NCI-H82 (cell line): ENCODE data around the gene XCR1.
"Not testable (repeated sequence)": the region's sequence is repeated elsewhere in the genome, so short reads cannot be mapped to it uniquely, and the experiment has no call there.

Experiments used
- DNase-seq: peaks from one replicate; lab custom pipeline; 2025; lab: John Stamatoyannopoulos, UW

XCR1 gene, protein sequence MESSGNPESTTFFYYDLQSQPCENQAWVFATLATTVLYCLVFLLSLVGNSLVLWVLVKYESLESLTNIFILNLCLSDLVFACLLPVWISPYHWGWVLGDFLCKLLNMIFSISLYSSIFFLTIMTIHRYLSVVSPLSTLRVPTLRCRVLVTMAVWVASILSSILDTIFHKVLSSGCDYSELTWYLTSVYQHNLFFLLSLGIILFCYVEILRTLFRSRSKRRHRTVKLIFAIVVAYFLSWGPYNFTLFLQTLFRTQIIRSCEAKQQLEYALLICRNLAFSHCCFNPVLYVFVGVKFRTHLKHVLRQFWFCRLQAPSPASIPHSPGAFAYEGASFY

DNA sequence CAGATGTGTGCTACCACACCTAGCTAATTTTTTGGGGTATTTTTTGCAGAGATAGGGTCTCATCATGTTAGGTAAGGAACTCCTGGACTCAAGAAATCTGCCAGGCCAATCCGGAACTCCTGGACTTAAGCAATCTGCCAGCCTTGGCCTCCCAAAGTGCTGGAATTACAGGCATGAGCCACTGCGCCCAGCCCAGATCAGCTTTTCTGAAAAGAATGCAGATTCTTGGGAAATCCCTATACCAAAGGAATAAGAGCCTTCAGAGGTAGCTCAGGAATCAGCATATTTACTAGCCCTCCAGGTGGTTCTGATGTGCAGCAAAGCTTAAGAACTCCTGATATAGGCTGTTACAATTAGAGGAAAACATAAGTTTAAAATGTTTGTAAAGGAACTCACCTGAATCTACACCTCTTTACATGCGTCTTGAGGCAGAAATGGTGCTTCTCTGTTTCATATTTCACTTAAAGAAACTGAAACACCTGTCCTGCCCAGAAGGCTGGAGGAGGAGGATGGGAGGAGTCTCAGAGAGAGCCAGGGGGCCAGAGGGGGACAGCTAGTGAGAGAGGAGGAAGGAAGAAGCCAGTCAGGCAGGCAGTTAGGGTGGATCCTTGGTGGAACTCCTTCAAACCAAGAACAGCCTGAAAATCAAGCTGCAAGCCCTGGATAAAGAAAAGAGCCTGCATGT is at the start of gene XCR1:
Gene XCR1 (minus strand): TSS at position 463 of the 685 bp plus-strand sequence. CDS start 5,536 bp downstream, outside the sequence.
- DNase-seq = no peak

DNA sequence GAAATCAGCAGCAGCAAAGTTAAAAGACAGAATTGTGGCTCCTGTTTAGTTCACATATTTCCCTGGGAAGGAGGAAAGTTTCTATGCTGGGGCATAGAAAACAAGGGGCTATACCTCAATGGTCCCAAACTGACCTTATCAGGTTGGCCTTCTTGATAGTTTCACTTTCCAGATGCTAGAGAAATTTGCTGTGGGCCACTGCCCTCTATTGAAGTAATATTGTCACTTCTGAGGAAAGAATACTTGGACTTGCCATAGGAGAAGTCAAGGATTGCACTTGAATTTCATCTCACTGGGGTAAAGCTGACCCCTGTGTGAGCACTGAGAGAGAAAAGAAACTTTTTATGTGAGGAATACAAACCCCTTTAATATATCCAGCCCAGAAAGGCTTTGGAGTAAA is 49.3 kb upstream of the XCR1 start:
- peak; percentile 2 for DNase-seq

DNA sequence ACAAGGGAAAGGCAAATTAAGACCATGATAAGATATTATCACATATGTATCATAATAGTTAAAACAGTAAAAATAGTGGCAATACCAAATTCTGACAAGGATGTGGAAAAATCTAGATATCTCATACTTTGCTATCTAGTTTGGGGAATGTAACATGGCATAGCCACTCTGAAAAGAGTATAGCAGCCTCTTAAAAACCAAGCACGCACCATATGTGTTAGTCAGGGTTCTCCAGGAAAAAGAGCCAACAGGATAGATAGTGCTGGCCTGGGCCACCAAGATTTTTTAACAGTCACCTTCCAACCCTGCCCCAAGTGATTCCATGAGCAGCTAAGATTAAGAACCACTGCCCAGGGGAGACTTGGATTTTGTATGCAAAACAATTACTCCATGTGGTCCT is 48.5 kb upstream of the XCR1 start:
- no peak for DNase-seq

DNA sequence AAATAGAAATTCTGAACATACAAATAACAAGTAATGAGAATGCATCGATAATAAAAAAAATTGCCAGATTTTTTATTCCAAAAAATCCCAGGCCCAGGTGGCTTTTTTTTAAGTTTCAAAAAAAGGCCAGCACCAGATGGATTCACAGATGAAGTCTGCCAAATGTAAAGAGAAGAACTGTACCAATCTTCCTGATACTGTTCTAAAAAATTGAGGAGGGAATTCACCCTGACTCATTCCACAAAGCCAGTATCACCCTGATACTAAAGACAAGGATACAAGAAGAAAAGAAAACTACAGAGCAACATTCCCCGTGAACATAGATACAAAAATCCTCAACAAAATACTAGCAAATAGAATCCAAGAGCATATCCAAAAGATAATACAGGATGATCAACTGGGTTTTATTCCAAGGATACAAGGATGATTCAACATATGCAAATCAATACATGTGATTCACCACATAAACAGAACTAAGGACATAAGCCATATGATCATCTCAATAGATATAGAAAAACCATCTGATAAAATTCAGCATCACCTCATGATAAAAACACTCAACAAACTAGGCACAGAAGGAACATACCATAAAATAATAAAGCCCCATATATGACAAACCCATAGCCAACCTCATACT is 44.1 kb upstream of the XCR1 start:
- DNase-seq = no peak

DNA sequence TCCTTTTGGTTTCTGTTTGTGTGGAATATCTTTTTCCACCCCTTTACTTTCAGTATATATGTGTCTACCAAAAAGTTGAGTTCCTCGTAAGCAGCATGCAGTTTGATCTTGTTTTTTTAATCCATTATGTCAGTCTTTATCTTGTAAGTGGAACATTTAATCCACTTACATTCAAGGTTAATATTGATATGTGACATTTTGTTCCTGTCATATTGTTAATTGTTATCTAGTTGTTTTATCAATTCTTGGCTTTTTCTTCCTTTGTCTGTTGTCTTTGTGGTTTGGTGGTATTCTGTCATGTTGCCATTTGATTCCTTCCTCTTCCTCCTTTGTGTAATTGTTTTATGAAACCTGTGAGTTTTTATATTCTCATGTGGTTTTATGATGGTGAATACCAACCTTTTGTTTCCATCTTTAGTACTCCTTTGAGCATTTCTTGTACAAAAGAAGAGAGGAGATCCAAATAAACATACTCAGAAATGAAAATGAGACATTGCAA is 43.4 kb upstream of the XCR1 start:
- no peak for DNase-seq

DNA sequence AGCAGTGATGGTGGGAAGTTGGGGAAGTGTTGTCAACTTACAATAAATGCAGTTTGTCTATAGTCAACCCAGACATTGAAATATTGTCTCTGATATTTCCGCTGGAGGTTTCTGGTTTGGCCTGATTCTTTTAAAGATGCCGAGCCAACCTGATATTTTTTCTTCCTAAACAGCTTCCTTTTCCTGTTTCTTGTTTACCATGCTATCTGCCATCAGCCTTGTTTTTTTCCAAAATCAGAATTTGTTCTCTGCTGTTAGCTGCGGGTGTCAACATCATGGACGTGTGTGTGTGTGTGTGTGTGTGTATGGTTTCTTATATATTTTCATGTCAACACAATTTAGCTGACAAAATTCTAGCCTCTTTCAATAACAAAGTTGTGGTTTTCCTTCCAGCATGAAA is 41.2 kb upstream of the XCR1 start:
- no peak for DNase-seq

DNA sequence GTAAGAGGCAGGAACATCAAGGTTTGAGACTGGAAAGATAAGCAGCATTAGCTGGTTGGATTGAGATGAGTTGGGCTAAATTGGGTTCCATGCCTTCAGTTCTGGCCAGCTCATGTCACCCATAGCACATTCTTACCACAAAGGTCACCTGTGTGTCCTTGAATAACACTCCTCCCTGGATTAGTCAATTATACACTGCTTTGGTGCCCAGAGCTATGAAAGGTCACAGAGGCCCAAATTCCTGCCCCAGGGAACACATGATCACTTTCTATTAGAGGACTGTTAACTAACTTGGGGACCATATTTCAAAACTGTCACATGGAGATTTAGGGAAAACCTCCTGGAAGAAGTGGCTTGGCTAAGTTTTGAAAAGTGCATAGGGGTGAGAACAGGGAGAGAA is 40.1 kb upstream of the XCR1 start:
- no peak for DNase-seq

DNA sequence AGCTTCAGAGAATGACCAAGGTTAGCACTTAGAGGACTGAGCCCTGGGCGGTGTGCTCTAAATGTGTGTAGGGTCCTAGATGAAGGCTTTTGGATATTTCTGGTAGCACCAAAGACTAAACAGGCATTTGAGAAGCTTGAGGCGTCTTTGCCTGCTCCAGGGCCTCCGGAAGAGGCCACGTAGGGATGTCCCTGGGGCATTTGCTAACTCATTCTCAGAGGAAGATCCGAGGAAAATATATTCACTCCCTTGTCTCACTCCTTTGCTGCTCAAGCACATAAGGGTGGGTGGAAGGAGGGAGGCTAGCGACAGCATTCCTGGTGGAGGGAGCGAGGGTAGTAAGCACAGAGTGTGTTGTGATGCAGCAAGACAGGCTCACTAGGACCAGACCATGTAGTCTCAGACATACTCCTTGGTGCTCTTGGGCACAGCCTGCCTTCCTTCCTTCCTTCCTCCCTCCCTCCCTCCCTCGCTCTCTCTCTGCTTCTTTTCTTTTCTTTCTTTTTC is 38.5 kb upstream of the XCR1 start:
- DNase-seq = no peak

DNA sequence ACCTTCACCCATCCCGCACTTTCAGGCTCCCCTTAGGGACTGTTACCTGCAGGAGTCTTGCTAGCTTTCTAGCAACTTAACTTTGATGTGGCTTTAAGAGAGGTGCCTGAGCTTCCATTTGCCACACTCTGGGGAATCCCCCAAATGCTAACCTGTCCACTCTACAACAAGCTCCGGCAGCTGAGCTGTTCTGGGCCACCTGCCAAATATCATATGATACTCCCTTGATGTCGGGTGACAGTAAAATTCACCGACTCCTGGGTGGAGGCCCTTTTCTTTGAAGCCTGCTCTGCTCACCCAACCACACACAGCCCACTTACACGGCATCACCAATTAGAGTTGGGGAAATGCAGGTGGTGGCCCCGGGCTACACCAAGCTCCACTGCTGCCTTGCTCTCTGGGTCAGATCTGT is 38.0 kb upstream of the XCR1 start:
- peak; percentile 10 for DNase-seq

DNA sequence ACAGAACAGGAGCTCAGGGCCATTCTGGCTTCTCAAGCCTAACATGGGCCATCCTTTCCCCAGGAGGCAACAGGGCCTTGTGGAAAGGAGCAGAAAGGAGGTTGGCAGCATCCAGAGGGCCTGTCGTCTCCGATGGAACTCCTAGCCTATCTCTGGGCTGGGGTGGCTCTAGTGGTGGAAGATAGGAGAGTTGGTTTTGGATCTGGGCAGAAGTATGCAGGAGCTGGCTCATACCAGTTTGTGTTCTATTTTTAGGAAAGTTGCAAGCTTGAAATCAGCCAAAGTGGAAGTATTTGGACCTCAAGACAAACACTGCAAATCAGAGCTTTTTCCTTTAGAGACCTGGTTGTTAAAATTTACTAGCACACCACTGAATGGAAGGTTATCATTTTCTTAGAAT is 35.4 kb upstream of the XCR1 start:
- no peak for DNase-seq

DNA sequence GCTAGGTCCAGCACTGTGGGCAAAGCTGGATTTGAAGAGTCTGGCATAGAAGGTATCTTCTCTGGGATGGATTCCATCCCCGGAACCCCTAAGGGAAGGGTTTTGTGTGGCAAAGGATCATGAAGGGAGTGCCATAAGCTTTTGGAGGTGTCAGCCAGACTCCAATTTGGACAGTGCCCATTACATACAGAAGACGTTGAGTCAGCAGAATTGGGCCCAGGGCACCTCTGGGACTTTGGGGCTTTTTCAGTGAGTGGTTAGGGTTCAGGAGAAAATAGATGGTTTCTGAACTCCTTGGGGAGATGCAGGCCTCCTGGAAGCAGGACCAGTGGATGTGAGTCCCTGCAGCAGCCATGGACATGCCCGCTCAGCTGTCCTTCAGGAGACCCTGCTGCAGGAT is 34.6 kb upstream of the XCR1 start:
- no peak for DNase-seq

DNA sequence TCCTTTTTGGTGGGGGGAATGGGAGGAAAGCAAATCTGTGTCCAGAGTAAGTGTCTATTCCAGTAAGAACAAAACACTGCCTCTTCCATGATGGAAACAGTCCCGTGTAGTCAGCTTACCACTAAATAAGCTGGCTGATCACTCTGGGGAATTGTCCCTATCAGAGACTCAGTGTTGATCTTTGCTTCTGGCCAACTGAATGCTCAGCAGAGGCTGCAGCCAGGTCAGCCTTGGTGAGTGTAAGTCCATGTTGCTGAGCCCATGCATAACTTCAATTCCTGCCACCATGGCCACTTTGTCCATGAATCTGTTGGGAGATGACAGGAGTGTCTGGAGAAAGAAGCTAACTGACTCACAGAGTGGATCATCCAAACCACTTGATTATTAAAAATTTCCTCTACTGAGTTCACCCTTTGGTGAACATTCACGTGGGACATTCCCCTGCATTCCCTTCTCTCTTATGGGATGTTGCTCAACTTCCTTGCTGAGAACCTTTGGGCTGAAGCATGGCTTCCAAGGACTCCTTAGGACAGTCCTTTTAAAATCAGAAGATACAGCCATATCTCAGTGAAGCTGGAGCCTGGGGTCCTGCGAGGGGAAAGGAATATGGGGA is 33.9 kb upstream of the XCR1 start:
- DNase-seq = no peak

DNA sequence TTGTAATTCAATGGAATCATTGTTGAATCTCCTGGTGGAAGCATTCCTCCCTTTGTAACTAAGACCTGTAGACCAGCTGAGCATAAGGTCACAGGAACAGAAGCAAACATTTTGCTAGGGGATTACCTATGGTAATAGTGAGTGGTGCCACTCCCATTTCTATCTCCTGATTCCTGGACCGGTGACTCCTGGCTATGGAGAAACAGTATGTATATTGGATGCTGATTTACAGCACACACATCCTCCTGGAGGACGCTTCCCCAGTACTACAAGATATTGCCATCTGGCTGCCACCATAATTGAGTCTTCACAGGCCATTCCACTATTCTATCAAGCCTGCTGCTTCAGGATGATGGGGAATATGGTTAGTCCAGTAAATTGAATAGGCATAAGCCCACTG is 33.3 kb upstream of the XCR1 start:
- DNase-seq = no peak

DNA sequence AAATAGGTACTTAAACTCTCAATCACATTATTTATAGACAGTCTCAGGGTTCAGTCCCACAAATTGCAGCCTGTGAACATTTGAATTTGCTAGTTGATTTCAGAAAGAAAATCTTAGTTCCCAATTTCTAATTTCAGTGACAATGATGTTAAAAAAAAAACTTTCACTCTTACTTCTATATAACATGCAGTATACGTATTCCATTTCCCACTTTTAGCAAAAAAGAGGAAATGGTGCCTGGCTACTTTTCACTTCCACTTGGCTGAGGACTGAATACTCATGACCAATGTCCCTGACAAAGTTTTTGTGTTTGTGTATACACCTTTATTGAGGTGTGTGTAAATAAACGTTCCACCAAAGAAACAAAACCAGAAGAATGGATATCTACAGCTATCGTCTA is 32.1 kb upstream of the XCR1 start:
- no peak for DNase-seq

DNA sequence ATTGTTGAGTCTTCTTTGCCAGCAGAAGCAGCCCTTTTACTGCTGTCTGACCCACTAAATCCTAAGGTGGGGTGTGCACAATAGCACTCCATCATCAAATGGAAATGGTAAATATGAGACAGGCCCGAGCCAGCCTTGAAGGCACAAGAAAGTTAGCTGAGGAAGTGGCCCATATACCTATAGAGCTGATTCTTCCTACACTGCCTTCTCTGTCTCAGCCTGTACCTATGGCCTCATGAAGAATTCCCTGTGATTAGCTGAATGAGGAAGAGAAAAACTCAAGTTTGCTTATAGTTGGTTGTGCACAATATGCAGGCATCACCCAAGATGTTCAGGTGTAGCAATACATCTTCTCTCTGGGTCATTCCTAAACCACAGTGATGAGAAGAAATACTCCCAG is 31.7 kb upstream of the XCR1 start:
- DNase-seq = no peak

DNA sequence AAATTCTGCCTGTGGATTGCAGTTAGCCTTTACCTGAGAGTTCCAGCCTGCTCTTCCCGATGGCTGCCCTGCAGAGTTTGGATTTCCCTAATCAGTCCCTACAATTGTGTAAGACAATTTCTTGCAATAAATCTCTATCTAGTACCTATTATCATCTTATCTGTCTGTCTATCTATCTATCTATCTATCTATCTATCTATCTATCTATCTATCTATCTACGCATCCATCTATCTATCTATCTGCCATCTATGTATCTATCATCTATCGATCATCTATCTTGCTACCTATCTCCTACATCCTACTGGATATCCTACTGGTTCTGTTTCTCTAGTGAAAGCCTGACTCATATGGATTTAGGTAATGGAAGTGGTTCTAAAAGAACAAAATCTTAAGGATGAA is 30.4 kb upstream of the XCR1 start:
- no peak for DNase-seq

DNA sequence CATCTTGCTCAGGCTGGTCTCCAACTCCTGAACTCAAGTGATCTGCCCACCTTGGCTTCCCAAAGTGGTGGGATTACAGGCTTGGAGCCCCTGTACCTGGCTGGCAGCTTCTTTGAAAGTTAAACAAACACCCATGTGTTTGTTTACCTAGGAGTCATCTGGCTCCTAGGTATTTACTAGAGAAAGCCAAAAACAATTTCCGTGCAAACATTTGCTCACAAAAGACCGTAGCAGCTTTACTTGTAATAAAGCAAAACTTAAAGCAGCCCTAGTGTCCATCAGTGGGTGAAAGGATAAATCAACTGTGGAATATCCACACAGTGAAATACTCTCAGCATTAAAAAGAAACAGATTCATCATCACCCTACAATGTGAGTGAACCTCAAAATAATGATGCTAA is 29.4 kb upstream of the XCR1 start:
- no peak for DNase-seq

DNA sequence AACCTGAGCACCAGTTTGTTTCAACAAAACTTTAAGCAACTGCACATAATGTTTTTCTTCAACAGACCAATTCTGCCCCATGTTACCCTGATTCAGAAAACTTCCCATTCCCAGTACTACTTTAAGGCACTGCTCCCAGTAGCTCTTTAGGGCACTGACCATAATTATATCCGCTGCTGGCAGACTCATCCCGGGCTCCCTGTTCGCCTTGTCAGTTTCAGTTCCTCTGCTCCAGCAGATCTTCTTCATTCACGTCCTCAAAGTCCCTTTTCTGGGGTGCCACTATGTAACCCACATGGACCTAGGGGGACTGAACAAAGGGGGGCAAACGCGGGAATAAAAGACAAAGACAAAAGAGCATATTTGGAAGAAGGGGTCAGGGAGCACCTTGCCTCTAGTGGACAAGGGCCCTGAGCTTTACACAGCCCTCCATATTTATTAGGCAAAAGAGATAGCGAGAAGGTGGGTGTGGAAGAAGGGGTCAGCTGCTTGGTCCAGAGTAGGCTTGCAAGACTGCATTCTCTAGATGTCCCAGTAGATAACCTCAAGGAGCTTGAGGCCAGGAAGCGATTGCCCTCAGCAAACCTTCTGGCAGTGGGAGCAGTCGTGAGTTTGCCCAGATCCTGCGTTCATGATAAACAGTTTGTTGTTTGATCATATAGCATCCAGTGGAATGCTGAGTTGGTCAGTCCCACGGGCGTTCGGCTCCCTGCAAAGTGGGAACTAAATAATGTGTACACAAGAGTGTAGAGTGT is 26.7 kb upstream of the XCR1 start:
- not testable (repeated sequence) for DNase-seq

DNA sequence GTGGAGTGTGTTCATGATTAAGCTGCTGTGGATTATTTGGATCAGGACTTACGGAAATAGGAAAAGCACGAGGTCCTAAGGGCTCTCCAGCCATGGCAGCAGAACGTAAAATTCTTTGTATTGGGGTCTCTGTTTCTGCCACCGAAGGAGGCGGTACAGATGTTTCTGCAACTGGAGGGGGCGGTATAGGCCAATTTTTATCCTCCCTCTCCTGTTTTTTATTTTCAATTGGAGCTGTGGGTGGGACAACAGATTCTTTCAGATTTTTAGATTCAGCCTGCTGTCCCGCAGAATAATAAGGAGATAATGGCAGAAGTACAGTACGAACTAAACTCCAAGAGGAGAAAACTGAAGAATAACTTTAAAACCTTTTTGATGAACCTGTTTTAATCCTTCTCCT is 26.0 kb upstream of the XCR1 start:
- not testable (repeated sequence) for DNase-seq

DNA sequence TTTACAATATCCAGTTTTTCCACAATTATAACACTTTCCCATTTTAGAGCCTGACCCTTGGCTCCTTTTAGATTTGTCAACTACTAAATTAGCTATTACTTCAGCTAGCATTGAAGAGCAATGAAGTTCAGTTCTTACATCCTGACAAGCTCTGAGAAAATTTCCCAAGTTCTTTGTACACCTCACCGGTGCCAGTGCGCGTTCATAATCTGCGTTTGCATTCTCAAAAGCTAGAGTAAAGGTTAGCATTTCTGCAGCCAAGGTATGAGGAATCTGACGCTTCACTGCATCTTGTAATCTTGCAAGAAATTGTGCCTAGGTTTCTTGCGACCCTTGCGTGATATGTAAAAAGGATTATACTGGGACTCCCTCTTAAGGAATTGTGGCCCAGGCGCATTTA is 25.2 kb upstream of the XCR1 start:
- no peak for DNase-seq

DNA sequence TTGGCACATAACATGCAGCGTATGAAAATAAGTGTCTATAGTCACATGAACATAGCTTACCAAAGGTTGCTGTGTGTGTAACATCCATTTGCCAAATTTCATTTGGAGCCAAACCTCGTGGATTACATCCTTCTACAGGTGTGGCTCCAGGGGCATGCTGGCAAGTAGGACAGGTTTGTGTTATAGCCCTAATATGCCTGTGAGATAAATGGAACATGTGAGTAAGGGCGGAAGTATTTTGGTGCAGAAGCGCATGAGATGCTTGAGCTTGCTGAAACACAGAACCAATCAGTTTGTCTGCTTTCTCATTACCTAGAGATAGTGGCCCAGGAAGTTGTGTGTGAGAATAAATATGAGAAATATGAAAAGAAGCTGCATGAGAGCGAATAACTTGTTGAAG is 21.8 kb upstream of the XCR1 start:
- no peak for DNase-seq

DNA sequence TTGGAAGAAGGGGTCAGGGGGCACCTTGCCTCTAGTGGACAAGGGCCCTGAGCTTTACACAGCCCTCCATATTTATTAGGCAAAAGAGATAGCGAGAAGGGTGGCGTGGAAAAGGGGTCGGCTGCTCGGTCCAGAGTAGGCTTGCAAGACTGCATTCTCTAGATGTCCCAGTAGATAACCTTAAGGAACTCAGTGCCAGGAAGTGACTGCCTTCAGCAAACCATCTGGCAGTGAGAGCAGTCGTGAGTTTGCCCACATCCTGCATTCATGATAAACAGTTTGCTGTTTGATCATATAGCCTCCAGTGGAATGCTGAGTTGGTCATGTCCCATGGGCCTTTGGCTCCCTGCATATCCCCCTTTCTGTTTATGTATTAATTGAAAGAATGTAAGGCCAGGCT is 18.9 kb upstream of the XCR1 start:
- DNase-seq = not testable (repeated sequence)
